Measurements from ENCODE around the gene SMAD2.

Gene SMAD2

DNA sequence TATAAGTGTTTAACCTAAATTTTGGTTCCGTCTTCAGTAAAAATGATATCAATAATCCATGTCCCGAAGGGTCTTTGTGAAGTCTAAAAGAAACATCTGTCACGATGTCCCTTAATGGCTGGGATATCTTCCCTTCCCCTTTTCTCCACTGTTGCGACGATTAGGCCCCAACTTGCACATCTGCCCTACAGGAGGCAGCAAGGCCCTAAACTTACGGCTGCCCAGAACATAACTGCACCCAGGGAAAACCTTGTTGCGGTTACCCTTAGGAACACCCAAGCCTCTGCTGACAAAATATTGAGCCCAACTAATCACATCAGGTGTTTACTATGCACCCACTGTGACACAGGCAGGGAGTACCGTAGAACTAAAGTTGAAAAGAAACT is 1.3 kb upstream of the SMAD2 start:
- DNase-seq = peak; percentile 40

- peak; percentile 98 for DNase-seq
These were observed 665 bp upstream of the SMAD2 start for GRCh38 chr18:47930931-47931717.

DNA sequence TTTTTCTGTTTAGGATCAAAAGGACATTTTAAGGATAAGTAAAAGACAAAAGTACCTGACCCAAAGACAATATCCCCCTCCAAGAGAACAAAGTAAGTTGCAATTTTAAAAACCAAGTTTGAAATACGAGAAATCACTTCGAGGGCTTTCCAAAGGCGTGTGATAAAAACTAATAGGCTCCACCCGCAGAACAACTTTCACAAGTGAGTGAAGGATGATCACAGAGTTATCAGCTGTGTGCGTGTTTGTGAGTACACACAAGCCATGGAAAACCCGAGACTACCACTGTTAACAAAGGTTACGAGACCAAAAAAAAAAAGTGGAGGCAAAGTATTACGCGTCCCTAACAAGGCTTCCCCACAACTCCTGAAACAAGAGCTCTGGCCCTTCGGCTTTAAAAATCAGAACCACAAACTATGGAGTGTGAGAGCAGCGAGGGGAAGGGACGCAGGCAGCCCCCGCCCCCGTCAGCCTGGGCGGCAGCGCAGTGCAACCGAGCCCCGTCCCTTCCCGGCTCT is 719 bp downstream of the SMAD2 start:
- DNase-seq = no peak

DNA sequence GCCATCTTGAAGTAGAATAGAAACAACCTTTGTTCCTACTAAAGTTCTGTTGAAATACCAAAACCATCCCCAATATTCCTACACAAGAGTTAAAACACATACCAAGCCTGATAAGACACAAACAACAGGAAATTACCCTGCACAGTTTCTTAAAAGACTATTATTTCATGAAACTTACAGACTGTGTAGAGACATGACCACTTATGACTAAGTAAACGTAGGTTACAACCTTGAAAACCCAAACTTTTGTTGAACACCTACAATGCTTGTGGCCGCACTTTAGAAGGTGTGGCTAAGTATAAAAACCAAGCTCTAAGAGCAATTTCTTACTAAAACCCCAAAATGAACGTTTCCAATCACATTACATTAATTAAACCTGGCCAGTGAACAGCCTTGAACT is 2.0 kb downstream of the SMAD2 start:
- DNase-seq = no peak

- DNase-seq = no peak
These were observed 4.2 kb downstream of the SMAD2 start for GRCh38 chr18:47926101-47926850.

DNA sequence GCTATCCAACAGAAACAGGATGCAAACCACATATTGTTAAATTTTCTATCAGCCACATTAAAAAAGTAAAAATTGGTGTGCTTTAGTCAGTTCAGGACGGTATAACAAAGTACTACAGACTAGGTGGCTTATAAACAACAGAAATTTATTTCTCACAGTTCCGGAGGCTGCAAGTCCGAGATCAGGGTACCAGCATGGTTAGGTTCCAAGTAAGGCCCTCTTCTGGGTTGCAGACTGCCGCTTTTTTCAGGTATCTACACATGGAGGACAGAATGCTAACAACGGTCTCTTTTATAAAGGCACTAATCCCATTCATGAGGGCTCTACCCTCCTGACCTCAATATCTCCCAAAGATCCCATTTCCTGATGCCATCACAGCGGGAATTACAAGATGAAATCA is 10.5 kb downstream of the SMAD2 start:
- no peak for DNase-seq

DNA sequence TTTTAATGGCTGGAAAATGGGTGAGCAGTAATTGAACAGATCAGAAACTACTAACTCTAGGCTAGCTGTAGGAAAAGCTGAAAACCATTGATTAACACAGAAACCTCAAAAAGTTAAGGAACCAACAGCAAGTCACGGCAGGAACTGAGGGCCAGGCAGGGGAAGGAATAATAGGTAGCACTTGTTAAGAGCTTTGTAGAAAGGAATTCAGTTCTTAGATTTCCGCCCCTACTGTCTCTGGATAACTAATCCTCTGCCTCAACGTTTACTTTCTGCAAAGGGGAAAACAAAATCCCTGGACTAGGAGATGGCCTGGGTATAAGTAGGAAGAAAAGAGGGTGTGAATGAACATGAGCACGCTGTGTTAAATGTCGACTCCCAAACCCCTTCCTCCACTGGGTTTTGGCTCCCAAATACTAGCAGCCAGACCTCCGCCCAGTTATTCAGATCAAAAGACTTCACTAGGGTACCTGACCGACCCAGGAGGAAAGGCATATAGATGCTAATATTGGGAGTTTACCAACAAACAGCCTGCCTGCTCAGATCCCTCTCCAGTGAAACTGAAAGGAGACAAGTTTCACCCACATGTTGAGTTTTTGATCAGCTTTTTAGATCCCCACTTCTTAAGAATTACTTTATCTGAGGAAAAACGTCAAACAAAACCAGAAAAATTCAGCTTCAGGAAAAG is 12.4 kb downstream of the SMAD2 start:
- DNase-seq = no peak

DNA sequence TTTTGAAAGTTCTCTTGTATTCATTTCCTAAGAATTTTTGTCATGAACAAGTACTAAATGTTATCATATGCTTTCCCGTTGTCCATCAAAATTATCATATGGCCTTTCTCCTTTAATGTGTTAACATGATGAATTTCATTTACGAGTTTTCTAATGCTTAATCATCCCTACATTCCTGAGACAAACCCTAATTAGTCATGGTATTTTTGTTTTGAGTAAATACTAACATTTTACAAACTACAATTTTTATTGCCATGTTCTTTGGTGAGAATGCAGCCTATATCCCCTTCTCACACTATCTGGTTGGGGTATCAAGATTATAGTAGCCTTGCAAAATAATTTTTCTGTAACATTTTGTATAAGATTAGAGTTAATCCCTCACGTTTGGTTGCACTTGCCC is 14.5 kb downstream of the SMAD2 start:
- DNase-seq = no peak

- DNase-seq = no peak
These were observed 15.2 kb downstream of the SMAD2 start for GRCh38 chr18:47915229-47915628.

GRCh38 chr18:47912794-47913585 is 17.5 kb downstream of the SMAD2 start:
- no peak for DNase-seq

DNA sequence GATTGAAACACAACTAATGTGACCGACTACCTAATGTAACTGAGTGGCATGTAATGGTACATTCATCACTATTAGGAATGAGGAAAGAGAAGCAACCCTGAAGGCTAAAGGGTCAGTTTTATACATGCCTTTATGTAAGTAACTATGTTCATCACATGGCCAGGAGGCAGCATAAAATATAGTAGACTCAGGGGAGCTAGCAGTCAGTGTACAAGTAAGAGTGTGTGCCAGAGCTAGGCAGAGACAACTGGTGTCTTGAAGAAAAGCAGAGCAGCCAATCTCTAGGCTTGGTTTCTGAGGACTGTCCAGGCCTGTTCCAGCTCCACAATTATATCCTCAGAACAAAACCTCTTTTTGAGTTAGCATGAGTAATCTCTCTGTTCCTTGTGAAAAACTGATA is 18.1 kb downstream of the SMAD2 start:
- no peak for DNase-seq

- DNase-seq = no peak
These were observed 18.6 kb downstream of the SMAD2 start for GRCh38 chr18:47911877-47912276.

- no peak for DNase-seq
These were observed 21.0 kb downstream of the SMAD2 start for GRCh38 chr18:47909484-47909883.

DNA sequence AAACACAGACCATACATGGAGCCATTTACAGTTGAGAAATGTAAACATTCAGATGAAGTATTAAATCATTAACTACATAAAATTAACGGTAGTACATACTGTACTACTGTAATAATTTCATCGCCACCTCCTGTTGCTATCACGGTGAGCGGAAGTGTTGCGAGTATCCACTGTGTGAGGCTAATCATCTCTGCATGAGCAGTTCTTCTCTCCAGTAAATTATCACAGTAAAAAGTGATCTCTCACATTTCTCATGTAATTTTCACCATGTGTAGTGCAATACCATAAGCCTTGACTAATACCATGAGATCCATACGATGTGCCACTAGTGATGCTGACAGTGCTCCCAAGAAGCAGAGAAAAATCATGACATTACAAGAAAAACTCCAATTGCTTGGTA is 21.9 kb downstream of the SMAD2 start:
- DNase-seq = no peak

- DNase-seq = no peak
These were observed 24.1 kb downstream of the SMAD2 start for GRCh38 chr18:47906408-47906807.

DNA sequence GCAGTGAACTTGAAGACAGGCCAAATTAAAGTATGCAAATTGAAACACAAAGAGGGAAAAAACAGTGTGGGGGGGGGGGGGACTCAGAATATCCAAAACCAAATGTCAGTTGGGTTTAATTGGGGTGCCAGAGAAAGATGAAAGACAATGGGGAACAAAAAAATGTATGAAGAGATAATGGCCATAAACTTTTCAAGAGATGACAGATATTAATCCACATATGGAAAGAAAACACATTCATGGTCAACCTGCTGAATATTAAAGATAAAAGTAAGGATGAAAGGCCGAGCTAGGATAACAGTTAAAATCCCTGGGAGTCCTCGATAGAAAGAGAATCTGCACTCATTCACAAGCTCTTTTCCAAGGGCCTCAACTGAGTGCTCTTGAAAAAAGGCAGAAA is 26.6 kb downstream of the SMAD2 start:
- DNase-seq = no peak

- DNase-seq = no peak
These were observed 28.7 kb downstream of the SMAD2 start for GRCh38 chr18:47901624-47902362.

DNA sequence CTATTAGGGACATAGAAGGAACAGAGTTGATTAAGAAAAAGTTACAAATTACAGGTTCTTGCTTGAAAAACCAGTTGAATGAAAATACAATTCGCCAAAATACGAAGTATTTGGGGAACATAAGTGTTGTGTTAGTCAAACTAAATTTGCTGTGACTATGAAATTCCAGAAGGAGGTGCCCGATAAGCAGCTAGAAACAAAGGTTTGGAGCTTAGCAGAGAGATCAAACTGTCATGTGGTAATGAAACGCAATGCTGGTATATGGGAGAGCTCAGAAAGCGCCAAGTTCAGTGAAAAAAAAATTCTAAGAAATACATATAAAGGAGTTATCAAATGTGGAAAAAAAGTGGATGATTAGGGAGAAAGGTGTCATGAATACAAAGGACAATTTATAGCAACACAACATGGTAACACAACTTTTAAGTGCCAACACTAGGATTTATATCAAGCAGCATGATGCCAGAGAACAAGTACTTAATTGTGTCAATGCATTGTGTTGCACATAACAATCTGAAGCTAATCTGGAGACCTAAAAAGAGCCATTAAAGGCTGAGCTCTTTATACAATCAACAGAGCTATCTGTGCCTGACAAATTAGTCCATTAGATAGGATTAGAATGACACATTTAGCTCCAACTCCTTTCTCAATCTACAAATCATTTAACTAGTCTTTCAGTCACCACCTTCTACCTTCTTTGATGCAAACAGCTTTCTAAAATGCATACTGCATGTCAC is 31.2 kb downstream of the SMAD2 start:
- no peak for DNase-seq

DNA sequence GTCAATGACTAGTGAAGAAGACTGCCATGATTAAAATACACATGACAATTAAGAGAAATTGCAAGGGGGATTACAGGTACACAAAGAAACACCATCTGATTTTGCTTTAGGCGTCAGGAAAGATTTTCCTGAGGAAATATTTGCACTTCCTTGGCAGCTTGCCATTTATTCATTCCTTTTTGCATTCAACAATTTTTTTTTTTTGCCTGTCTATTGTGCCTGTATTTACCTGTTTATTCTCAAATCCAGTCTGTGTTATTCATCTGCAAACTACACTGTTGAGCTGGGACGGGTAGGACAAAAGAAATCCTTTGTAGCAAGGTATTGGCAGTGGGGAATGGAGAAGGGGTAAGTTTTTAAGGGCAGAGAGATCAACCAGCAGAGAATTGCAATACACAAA is 31.8 kb downstream of the SMAD2 start:
- DNase-seq = no peak

GRCh38 chr18:47898055-47898454 is 32.4 kb downstream of the SMAD2 start:
- DNase-seq = no peak

DNA sequence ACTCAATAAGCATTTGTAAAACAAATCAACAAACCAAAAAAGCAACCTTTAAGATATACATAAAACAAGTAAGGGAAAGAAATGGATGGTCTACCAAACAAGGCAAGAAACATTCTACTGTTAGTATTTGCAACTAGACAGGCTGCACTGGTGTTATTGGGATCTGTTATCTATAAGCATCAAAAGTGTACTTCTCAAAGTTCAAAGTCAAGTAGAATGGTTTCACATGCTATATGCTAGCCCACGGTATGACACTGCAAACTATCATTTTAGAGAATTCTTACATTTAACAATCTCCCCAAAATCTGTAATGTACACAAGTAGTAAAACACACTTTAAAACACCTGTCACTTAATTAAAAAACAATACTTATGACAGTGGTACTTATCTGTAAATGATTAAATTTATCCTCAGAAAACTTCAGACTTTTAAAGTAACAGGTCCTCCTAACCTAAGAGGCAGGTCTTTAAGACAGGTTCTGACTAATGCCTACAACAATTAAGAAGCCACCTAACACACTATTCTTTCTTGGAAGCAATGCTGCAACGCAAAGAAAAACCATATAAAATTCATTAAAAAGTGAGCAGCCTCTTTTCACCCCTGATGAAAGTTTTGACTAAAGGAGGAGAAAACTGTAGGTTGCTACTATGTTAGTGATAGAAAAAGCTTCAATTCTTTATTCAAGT is 34.8 kb downstream of the SMAD2 start:
- DNase-seq = no peak
